Ectodermal cell (in vitro differentiated cells): ENCODE measurements around the gene NDUFB1.

ENCODE experiments used
- H3K27ac ChIP-seq: 2 replicates; pipeline ENCODE4 v1.7.0; 2013; ENCODE audit warnings: mild to moderate bottlenecking, low read depth, low read length; ENCODE audit not compliant: insufficient read depth, poor library complexity, severe bottlenecking
- H3K27me3 ChIP-seq: 2 replicates; pipeline ENCODE4 v1.7.0; 2013; ENCODE audit warnings: mild to moderate bottlenecking, low read length; ENCODE audit not compliant: insufficient read depth, control insufficient read depth, poor library complexity, severe bottlenecking
- H3K36me3 ChIP-seq: one replicate; pipeline ENCODE4 v1.7.0; 2013; ENCODE audit warnings: low read length; ENCODE audit not compliant: control insufficient read depth, insufficient read depth
- H3K4me1 ChIP-seq: one replicate; pipeline ENCODE4 v1.7.0; 2013; ENCODE audit warnings: low read length; ENCODE audit not compliant: control insufficient read depth, insufficient read depth
- H3K4me3 ChIP-seq: 2 replicates; pipeline ENCODE4 v1.7.0; 2013; ENCODE audit warnings: low read depth, low read length, control low read depth; ENCODE audit not compliant: insufficient read depth
- H3K9me3 ChIP-seq: 2 replicates; pipeline ENCODE4 v1.7.0; 2013; ENCODE audit warnings: mild to moderate bottlenecking, low read length, moderate library complexity; ENCODE audit not compliant: control insufficient read depth
- WGBS, 2 experiments: methylation state at CpG; one replicate each; pipeline ENCODE4 v1.1.7; 2013; ENCODE audit warnings: missing lambda C conversion rate in 2 of 2; 5-methylcytosine and 5-hydroxymethylcytosine counted together

The NDUFB1 gene

DNA sequence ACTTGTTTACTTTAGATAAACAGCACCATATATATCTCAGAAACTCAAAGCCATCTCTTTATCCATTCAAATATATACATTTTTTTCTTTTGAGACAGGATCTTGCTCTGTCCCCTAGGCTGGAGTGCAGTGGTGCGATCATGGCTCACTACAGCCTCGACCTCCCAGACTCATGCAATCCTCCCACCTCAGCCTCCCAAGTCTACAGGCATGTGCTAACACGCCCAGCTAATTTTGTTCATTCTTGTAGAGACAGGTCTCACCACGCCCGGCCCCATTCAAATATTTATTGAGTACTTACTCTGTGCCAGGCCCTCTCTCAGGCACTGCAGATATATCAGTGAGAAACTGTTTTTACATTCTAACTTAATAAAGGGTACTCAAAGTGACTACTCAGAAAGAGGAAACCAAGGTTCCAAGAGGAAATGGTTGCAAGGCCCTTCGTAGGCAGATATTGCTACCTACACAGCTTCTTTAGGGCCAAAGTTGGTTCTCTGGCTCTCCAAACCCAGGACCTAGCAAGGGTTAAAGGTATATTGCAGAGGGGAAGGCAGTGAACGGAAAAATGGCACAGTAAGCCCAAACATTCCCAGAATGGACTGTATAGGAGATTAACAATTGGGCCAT lies 18.0 kb downstream of the NDUFB1 start:
- Histone ChIP-seq H3K27me3 (no peaks in the 10 kb centered on the region), H3K4me3 (no peak overlapping the region), H3K4me1 (no peaks in the 10 kb centered on the region), H3K36me3 (no peaks in the 10 kb centered on the region), H3K9me3 (no peaks in the 10 kb centered on the region), H3K27ac (no peak overlapping the region)
- 91 to 92% methylated on average over 7 of the region's 7 CpGs for WGBS, 2 experiments

DNA sequence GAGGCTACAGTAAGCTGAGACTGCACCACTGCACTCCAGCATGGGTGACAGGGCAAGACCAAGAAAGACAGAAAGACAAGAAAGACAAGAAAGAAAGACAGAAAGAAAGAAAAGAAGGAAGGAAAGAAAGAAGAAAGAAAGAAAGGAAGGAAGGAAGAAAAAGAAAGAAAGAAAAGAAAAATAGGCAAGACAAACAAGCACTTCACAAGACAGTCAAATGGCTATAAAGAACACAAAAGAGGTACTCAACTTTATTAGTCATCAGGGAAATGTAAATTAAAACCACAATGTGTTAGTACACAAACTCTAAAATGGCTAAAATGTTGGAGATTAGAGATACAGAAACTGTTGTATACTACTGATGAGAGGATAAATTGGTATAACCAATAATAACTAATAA lies 21.7 kb downstream of the NDUFB1 start:
- Histone ChIP-seq H3K4me1 (no peaks in the 10 kb centered on the region), H3K4me3 (no peak overlapping the region), H3K27me3 (no peaks in the 10 kb centered on the region), H3K36me3 (peaks cover 11% of the 10 kb centered on the region), H3K27ac (no peak overlapping the region), H3K9me3 (no peaks in the 10 kb centered on the region)

DNA sequence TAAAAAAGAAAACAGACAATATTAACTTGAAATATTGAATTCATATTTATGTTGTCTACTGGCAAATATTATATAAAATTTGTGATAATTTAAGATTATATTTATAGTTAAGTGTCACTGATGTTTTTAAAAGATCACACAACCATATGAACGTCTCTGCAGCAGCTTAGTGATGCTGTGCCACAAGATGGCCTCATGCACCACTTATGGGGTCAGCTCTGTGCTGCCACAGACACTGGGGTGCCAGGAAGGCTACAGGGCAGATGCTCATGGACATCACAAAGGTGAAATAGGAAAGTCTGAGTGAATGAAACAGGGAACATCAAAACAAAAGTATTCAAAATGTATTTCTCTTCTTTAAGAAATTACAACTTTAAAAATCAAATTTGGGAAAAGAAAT lies 28.2 kb downstream of the NDUFB1 start:
- no peaks in the 10 kb centered on the region for H3K9me3 ChIP-seq
- 83 to 94% methylated on average over 1 of the region's 1 CpG for WGBS, 2 experiments

DNA sequence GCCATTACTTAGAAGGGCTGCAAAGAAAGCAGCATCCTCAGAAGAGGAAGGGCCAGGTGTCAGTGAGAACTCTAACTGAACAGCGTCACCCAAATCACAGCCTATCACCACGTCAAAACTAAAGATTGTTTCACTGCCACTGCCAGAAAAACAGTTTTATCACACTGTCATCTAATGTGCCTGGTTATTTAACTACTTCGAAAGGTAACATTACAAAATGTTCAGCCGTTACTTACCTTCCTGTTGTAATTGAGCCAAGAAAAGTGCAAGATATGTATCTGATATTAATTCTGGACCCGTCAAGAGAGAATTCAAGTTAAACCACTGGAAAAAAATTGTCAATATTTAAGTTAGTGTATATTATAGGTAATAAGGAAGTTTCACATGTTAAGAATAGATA lies 33.0 kb downstream of the NDUFB1 start:
- Histone ChIP-seq H3K9me3 (no peaks in the 10 kb centered on the region), H3K4me1 (no peaks in the 10 kb centered on the region), H3K27ac (no peak overlapping the region), H3K4me3 (no peak overlapping the region), H3K36me3 (peaks cover 11% of the 10 kb centered on the region), H3K27me3 (no peaks in the 10 kb centered on the region)
- 97 to 98% methylated on average over 5 of the region's 5 CpGs for WGBS, 2 experiments

More for the DNA sequence above, 28.2 kb downstream of the NDUFB1 start:
- Histone ChIP-seq H3K4me1 (no peaks in the 10 kb centered on the region), H3K4me3 (no peak overlapping the region), H3K36me3 (peaks cover 20% of the 10 kb centered on the region), H3K27me3 (no peaks in the 10 kb centered on the region), H3K27ac (no peak overlapping the region)

DNA sequence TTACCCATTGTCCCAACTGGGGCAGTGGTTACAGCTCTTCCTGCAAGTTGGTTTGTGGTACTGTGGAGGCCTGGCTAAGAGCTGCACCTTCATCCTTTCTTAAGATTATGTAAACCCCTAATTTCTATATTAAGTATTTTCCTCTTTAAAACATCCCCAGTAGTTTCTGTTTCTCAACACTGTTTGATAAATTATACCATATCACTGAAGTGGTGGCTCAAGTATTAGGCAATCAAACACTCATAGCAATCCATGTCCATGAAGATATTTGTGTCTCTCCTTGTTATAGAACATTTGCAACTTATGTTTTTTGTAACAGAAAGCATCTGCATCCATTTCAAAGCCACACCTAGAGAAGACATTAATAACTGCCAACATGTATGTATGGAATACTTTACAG lies 47.0 kb downstream of the NDUFB1 start:
- H3K4me3 ChIP-seq: no peak overlapping the region
- H3K9me3 ChIP-seq: no peaks in the 10 kb centered on the region
- H3K36me3 ChIP-seq: peaks cover 8% of the 10 kb centered on the region
- no peak overlapping the region for H3K27ac ChIP-seq
- no peaks in the 10 kb centered on the region for H3K4me1 ChIP-seq
- H3K27me3 ChIP-seq: no peaks in the 10 kb centered on the region
